ENCODE measurements around the gene NECTIN2.

DNA sequence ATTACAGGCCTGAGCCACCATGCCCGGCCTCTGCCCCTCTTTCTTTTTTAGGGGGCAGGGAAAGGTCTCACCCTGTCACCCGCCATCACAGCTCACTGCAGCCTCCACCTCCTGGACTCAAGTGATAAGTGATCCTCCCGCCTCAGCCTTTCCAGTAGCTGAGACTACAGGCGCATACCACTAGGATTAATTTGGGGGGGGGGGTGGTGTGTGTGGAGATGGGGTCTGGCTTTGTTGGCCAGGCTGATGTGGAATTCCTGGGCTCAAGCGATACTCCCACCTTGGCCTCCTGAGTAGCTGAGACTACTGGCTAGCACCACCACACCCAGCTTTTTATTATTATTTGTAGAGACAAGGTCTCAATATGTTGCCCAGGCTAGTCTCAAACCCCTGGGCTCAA is 63.7 kb downstream of the NECTIN2 start:
- TF ChIP-seq ZNF274 (IDR thresholded peaks at IDR 0.05; ENCODE audit: low read depth, low read length) = no peak
- TF ChIP-seq SP1 (IDR thresholded peaks at IDR 0.05; ENCODE audit: low read depth) = no peak
- TF ChIP-seq, protein P1, sequence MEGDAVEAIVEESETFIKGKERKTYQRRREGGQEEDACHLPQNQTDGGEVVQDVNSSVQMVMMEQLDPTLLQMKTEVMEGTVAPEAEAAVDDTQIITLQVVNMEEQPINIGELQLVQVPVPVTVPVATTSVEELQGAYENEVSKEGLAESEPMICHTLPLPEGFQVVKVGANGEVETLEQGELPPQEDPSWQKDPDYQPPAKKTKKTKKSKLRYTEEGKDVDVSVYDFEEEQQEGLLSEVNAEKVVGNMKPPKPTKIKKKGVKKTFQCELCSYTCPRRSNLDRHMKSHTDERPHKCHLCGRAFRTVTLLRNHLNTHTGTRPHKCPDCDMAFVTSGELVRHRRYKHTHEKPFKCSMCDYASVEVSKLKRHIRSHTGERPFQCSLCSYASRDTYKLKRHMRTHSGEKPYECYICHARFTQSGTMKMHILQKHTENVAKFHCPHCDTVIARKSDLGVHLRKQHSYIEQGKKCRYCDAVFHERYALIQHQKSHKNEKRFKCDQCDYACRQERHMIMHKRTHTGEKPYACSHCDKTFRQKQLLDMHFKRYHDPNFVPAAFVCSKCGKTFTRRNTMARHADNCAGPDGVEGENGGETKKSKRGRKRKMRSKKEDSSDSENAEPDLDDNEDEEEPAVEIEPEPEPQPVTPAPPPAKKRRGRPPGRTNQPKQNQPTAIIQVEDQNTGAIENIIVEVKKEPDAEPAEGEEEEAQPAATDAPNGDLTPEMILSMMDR (IDR thresholded peaks at IDR 0.05 in 2 of 3, conservative IDR thresholded peaks at IDR 0.05 in 1 of 3; ENCODE audit: borderline replicate concordance in 1 of 3, insufficient read depth in 1 of 3, low read depth in 2 of 3, low read length in 2 of 3) = no peak
- no peak for TF ChIP-seq SIN3A (IDR thresholded peaks at IDR 0.05; ENCODE audit: low read depth)
- TF ChIP-seq RAD21 (IDR thresholded peaks at IDR 0.05; ENCODE audit: low read depth) = no peak
- no peak for TF ChIP-seq TCF7L2 (IDR thresholded peaks at IDR 0.05; ENCODE audit: borderline replicate concordance, extremely low read depth, insufficient read depth, insufficient read length)
- no peak for TF ChIP-seq CEBPB (IDR thresholded peaks at IDR 0.05; ENCODE audit: low read depth)
- no peak for TF ChIP-seq JUND (IDR thresholded peaks at IDR 0.05)
- no peak for TF ChIP-seq POLR2AphosphoS5 (IDR thresholded peaks at IDR 0.05; ENCODE audit: low read depth, low read length)
